NCI-H82 (cell line): Measurements from ENCODE around the gene DARS1.

Experiments
- DNase-seq: peaks from one replicate; lab custom pipeline; 2025; lab: John Stamatoyannopoulos, UW

The DARS1 gene

DNA sequence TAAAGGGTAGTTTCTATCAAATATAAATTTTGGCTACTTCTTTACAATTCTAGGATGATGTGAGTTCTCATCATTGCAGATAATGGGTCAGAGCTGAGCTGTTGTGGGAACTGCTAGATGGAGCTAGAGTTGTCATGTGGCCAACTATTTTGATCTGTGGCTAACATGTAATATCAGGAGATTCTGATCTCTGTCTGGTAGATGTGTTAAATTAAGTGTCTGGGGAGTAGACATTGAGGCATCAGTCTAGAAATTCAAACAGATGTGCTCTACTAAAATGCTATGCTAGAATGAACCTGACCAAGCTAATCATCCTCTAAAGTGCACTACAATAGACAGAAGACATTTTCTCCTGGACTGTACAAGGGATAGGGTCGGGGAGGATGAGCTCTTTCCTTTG, 30.3 kb upstream of the DARS1 start:
- no peak for DNase-seq

DNA sequence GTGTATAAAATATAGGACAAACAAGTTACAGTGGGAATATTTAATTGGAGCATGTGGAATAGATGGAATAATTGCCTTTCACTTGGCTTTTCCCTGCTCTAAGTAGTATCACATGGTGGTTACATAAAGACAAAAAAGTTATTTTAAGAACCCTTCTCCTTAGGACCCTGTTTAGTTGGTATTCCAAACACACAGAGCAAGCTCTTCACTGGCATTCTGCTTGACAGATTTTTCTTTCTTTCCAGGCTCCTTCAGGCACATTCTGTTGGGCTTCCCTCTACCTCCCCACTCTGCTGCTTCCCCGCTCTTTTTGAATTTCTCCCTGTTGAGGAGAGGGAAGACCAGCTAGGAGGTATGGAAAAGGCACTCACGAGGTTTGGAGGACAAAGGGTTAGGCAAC, 29.0 kb upstream of the DARS1 start:
- no peak for DNase-seq

DNA sequence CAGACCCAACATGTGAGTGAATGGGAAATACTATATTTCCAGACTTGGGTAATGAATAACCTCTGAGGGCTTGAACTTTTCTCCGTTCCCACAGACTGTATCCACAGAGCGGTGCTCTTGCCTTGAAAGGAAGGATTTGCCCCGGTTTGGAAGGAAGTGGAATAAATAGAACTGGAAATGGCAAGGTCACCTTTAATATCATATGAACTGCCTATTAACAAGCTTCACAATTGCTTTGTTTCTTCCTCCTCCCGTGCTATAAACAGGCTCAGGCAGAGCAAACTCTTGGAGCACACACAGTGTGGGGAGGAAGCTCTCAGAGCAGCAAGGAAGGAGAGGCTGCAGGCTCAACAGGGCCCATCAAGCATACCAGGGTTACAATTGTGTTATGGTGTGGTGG, 28.5 kb upstream of the DARS1 start:
- DNase-seq, result no peak

DNA sequence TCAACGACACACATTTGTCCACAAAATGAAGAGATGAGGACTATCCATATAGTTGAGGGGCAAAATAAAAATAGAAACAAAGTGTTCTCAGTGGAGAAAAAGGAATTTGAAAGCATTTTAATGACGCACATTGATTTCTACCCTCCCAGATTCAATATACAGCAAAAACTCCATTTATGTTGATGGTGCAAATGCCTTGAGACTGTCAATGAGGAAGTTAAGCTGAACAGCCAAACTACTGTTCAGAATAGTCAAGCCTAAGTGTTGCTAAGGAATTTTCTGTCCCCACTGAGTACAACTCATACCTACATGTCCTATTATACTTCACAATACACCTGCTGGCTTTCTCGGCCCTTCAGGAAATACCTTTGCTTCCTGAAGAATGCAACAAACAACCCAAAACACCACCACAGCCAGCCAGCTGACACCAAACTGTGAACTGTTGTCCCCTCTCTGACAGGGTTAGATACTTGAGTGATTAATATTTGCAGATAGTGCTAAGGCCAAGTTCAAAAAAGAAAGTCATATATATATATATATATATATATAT, 27.8 kb upstream of the DARS1 start:
- DNase-seq, result no peak

DNA sequence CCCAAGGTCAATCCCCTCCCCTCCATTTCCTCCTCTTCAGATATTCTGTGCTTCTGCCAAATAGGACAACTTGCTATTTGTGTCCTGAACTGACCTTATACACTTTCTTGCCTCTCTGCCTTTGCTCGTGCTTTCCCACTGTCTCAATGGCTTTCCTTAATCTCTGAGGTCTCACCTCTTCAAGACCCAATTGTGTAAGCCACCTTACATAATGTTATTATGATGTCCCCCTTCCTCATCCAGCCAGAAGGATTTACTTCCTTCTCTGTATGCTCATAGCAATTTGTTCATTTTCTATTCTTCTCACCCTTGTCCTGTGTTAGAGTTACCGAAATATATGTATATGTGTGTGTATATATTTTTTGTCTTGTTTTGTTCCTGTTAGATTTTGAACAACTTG, 26.9 kb upstream of the DARS1 start:
- peak; percentile 44 for DNase-seq

DNA sequence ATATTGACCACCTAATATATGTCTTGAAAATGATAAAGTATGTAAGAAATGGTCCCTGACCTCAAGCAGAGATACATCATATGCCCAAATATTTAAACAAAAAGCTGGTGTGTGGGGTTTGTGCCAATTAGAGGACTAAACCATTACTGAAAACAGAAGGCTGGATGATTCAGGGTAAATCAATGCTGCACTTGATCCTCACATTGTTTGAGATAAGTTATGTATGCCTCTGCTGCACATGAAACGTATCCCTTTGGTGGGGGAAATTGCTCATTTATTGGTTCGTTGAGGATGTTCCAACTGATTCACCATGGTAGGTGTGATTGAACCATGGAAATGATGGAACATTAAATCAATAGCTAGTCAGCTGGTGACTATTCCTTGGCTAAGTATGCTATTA, 24.7 kb upstream of the DARS1 start:
- DNase-seq, result no peak

DNA sequence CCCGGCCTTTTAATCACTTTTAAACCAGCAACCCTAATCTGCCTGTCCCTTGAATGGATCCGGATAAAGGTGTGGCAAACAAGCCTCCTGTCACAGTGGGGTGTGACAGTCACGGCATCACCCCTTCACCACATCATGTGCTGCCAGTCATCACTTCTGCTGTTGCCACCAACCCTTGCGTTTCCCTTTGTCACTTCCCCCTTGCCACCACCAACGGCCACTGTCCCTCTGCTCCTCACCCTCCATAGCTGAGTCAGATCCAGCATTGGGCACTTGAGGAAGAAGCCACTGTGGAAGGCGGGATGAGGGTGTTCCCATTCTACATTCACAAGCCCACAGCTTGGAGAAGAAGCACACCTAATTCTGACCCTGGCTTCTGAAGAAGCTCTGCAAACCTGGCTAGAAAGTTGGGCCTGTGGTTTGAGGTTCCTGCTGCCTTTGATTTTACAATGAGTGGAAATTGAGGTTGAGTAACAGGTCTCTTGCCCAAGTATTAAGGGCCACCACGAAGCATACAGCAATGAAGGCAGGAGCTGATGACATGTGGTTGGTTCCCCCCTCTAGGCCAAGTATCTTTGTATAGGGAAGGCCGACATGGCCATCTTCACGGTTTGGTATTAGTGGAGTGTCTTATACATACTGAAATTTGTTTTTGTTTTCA, 22.9 kb upstream of the DARS1 start:
- DNase-seq, result peak; percentile 19

DNA sequence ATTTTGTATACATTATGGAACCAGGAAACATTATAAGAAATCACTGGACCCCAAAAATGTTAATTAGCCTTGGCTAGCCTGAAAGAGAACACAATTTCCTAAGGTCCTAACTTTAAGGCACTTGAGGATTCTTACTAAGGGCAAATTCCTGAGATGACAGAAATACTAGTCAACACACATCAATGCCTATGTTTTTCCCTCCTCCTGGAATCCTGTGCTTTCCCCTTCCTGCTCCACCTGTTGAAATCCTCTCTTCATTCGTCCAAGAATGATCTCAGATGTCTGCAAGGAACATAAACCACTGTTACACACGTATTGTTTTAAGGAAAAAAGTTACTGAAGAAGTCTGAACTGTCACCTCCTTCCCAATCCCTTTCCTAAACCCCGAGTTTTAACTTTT, 21.2 kb upstream of the DARS1 start:
- no peak for DNase-seq

DNA sequence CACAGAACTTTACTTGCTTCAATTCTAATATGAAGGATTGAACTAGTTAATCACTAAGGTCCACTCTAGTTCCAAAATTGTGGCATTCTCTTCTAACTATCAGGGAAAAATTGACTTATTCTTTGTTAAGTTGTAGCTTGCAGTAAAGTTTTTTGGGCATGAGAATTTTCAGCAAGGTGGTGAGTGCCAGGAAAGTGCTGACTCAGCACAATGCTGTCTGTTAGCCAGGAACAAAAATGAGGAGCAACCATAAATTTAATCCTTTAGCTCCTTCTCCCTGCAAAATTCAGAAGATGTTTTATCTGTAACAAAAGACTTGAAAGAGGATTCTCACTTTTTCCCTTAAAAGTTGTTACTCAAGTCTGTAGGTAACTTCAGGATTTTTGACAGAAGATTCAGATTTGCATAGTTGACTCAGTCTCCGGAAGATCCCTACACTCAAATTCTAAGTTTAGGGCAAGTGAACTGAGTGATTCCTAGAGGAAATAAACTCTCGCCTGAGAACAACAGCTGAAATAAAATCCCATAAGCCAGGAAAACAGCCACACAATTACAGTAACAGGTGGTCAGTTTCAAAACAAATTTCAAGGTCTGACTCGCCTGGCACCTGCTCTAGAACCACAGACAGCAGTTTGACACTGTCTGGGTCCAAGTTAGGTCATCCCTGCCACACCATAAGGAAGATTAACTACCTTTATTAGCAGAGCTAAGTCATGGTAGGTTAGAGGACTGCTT, 20.2 kb upstream of the DARS1 start:
- DNase-seq, result peak; percentile 88

DNA sequence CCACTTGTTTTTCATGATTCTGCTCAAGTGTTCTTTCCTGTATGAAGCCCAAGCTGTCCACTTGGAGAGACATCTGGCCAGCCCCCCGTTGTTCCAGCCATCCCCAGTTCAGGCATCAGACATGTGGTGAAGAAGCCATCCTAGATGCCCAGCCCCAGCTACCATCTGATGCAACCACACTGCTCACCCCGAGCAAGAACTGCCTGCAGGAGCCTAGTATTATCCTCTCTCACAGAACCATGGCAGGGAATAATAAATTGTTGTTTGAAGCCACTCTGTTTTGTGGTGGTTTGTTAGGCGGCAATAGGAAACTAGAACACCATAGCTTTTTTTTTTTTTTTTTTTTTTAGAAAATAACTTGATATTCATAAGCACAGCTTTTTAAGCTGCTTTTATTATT, 19.5 kb upstream of the DARS1 start:
- DNase-seq, result peak; percentile 19

DNA sequence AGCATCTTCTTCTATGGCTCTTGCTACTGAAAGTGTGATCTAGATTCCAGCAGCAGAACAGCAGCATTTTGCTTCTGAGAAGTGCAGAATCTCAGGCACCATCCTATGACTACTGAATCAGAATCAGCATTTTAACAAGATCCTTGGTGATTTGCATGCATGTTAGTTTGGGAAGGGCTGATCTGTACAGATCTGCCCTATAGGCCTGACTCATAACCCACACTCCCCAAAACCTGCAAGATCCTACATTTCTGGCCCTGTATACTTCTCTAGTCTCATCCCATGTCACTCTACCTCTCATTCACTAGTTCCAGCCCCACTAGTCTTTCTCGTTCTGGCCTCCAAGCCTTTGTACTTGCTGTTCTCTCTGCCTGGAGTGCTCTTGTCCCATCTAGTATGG, 15.7 kb upstream of the DARS1 start:
- DNase-seq, result no peak

DNA sequence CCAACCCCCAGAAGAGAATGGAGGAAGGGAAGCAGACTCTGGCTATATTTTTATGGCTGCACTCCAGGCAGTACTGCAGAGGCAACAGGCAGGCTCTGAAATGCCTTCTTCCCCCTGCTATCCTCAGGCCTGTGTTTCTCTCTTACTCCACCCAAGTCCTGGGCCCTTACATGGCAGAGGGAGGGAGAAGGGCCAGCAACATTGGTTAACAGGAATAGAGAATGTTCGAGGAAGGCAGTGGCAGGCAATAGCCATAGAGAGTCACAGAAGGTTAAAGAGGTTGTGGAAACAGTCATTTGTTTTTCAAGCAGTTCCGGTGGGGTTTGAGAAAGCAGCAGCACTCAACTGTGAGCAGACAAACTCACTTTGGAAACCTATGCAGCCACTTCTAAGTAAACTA, 15.1 kb upstream of the DARS1 start:
- DNase-seq, result no peak

DNA sequence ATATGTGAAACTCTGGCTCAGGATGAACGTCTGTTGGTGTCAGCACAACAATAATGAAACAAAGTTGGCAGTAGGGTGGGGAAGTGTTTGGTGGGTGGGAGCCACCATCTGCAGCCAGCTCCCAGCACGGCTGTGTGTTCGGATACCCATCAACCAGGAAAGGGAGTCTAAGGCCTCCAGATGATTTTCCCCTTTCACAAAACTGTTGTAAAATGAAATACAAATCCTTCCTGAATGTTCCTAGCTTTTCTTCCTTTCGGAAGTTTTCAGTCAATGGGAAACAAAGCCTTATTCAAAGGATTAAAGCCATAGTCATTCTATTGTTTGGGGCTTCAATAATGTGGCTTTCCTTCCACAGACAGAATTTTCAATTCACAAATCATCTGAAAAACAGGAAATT, 14.5 kb upstream of the DARS1 start:
- DNase-seq, result no peak

DNA sequence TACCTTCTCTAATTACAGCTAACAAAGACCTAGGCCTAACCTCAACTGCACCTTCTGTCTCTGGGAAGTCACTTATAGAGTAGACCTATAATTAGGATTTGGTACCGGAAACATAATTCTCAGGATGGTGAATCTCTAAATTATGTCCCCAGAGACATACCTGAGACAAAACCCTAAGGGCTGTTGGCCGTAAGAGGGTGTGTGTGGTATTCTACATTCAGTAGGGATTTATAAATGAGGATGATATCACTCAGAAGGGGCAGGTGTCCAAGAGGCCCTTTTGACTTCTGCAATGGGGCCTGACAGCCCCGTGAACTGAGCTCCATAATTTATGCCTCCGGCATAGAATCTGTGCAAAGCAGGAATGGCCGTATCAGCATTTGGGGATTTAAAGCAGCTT, 13.5 kb upstream of the DARS1 start:
- DNase-seq, result no peak

DNA sequence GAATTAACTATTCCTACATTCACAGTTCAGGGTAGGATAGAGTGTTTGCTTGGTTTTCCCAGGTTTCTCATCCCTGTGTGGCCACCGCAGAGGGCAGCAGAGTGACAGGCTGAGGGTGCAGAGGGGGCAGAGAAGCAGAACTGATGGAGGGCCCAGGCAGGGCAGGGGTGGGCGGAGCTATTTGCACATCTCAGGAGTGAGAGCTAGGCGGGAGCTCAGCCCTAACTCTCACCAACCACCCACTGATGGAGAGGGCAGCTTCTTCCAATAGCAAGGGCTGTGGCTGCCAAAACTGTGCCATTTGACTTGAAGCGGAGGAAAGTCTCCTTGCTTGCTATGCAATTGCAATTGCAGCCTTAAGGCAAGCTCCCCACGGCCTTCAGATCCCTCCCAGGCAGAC, 12.0 kb upstream of the DARS1 start:
- peak; percentile 80 for DNase-seq

DNA sequence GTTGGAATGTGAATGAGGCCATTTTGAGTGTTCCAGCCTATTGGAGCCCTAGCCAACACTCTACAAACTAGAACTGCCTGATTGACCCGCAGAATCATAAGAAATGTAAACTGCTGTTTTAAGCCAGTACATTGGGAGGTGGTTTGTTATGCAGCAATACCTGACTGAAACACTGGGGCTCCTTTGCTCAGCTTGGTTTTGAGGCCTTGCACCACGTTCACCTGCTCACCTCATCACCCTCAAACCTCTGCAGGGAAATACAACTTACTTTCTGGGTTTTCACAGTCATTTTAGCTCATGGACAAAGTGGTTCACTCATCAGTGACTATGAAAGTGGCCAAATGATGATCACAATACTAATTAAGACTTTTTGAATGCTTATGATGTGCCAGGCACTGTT, 10.9 kb upstream of the DARS1 start:
- no peak for DNase-seq

DNA sequence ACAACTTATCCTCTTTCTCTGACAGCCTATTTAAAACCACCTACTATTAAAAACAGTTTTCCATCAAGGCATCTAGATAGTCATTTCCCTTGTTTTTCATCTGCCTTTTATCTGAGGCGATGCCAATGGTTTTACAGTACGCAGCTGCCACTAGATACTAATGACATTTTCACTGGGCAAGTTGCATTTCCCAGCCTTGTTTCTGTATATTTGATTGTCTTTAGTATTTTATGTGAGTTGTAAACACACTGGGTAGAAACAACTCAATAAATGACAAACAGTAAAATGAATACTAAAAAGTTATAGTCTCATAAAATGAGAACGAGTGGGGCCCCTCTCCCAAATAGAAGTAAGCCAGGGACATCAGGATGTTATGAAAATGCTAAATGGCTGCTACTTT, 8.9 kb upstream of the DARS1 start:
- no peak for DNase-seq

DNA sequence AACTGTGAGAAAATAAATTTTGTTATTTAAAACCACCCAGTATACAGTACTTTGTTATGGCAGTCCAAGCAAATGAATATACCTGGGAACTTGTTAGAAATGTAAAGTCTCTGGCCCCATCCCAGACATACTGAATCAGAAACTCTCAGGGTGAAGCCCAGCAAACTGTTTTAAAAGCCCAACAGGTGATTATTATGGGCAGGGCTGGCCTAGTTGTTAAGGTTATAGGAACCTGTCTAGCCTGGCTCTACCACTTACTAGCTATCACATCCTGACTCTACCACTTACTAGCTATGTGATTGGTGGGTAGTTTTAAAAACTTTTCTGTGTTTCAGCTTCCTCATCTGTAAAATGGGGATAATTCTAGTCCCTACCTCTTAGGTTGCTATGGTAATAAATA, 8.0 kb upstream of the DARS1 start:
- no peak for DNase-seq

DNA sequence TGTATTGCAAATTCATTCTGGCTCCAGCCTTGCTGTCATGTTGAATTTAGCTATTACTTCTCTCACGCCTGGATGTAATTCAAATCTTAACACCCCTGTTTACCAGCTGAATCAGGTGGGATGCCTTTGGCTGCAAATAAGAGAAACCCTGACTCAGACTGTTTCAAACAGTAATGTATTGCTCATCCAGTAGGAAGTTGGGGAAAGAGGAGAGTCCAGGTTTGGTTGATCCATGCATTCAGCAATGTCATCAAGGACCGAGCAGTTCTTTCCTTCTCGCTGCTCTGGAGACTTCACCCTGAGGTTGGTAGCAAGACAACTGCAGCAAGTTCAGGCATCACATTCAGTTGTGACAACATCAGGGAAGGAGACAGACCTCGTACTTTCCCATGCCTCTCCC, 6.4 kb upstream of the DARS1 start:
- DNase-seq, result no peak

DNA sequence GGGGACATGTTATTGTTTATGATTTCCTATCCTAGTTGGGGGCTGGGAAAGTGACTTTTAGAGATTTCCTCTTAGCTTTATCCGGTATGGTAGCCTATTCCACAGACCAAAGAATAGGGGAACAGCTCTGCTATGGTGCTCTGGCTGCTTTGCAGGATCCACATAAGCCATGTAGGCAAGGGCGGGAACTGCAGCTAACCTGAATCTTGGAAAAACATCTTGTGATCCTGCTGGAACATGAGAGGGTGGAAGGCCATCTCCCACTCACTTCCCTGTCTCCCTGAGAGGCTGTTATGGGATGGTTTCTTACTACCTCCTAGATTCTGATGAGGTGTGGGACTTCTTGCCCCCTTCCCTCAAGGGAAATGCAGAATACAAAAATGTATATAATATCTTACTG, 2.0 kb upstream of the DARS1 start:
- DNase-seq, result no peak

DNA sequence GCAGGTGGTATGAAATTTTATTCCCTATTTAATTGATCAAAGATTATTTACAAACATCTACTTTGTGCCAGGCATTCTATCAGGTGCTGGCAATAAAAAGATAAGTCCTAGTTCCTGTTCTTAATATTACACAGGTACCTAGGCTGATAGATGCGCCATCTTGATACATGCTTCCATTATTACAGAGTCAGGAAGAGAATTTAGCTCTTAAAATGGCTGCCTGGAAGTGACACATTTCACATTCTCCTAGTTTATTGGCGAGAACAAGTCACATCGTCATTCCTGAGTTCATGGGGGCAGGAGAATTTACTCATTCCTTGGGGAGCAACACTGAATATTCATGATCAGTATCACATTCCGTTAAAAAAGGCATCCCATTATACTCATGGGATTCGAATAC, 1.1 kb upstream of the DARS1 start:
- no peak for DNase-seq

DNA sequence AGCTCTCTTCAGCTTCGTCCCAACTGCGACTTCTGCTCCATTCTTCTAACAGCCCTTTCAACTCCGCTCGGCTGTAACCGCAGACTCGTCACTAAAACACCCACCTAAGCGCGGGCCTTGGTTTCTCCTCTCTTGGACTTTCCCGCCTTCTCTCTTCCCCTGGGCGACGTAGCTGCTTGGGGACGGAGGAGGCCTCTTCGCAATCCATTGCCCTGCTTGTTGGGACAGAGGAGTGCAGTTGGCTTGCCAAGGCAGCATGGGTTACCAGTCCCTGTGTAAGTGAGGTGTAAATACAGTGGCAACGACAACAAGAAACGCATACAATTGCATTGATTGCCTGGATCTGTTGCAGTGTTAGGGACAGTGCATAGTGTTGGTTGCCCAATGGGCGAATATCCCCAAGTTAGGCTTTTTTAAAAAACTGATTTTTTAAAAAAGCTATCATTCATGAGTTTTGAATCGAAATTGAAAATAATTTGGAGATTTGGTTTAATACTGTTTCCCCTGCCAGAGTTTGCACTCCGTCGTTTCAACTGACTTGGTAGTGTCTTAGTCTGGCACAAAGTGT, 484 bp upstream of the DARS1 start:
- no peak for DNase-seq

DNA sequence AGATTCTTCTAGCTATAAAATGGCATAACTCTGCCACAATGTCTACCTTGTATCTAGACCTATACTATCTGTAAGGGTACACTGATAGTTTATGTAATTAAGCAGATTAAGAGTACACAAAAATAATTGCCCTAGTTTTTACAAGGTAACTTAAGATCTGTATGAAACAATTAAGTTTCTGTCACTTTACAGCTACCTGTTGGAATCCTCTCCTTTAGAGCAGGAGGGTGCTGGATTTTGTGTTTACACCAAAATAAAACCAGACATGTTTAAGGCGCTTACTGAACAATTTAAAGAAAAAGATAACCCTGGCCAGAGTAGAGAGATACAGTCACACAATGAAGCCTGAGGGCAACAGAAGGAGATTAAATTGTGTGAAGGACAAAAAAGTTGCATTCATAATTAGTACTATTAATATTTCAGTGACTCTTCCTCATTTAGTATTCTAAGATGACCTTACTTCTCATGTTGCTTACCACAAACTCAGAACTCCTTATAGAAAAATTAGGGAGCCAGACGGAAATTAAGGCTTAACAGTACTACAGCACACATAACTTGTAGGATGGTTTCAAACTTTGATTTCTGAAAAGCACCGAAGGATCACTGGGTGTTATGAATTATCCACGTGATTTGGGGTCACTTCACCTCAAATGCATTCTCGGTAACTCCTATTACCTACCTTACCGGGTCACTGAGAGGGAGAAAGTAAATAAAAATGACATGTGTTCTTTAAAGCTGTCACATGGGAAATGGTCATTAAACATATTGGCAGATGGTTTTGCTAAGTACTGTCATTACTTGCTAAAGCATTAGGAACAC, 1.0 kb downstream of the DARS1 start:
- DNase-seq, result peak; percentile 29
